ENCODE data around the gene FAM180B. TPM values are rescaled to one million over a fixed set of nuclear protein-coding genes. Genes with fewer than 3 reads are reported as not detected.
A peak's percentile ranks its signal among the peaks of the same experiment; 100 is the strongest.
"Not testable (repeated sequence)": the region's sequence is repeated elsewhere in the genome, so short reads cannot be mapped to it uniquely, and the experiment has no call there.

Gene FAM180B
- total and polyA plus RNA-seq, 11 donors, result 0.15 to 1.3 (median 0.27) TPM; not detected in 4

GRCh38 chr11:47539681-47540039, 46.8 kb upstream of the FAM180B start:
- peak overlapping the region in 3 of 12 donors; percentile 11 to 42 (median 14) for H3K27ac ChIP-seq
- no peak for DNase-seq
- TF ChIP-seq POLR2A (IDR thresholded peaks at IDR 0.05), result no peak
- TF ChIP-seq, protein P1, sequence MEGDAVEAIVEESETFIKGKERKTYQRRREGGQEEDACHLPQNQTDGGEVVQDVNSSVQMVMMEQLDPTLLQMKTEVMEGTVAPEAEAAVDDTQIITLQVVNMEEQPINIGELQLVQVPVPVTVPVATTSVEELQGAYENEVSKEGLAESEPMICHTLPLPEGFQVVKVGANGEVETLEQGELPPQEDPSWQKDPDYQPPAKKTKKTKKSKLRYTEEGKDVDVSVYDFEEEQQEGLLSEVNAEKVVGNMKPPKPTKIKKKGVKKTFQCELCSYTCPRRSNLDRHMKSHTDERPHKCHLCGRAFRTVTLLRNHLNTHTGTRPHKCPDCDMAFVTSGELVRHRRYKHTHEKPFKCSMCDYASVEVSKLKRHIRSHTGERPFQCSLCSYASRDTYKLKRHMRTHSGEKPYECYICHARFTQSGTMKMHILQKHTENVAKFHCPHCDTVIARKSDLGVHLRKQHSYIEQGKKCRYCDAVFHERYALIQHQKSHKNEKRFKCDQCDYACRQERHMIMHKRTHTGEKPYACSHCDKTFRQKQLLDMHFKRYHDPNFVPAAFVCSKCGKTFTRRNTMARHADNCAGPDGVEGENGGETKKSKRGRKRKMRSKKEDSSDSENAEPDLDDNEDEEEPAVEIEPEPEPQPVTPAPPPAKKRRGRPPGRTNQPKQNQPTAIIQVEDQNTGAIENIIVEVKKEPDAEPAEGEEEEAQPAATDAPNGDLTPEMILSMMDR (IDR thresholded peaks at IDR 0.05), result no peak
- peaks cover 0 to 10% (median 0%) of the 10 kb centered on the region in 9 donors for H3K36me3 ChIP-seq
- H3K9me3 ChIP-seq, result no peaks in the 10 kb centered on the region
- no peaks in the 10 kb centered on the region for H3K27me3 ChIP-seq
- H3K4me1 ChIP-seq, result peaks cover 6 to 83% (median 57%) of the 10 kb centered on the region in 12 donors
- H3K4me3 ChIP-seq, result no peak overlapping the region
- intact Hi-C loops (cut with DNase I), result loop anchor here in 4 of 10 donors (5.0 to 10.0 kb wide), 3 partner anchors 42 to 55 kb away; no protein-coding TSS in a partner anchor
- peak in 1 of 4 donors; percentile 9 for ATAC-seq
- 19 to 37% (median 23%) methylated on average over 2 of the region's 2 CpGs for WGBS, 4 donors

DNA sequence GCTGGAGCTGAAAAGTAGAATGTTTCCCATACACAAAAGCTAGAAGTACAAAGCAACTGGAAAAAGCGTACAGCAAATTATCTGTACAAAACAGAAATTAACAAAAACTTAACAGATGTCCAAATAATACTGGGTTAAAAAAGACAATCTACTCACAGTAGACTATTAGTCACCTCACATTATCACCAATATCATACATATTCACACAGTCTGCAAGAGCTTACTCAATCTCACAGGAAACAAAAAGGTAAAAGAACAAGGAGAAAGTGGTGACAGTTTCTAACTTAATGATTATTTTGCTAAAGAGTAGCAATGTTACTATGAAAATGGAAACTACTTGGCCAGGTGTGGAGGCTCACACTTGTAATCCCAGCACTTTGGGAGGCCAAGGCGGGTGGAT, 45.4 kb upstream of the FAM180B start:
- intact Hi-C loops (cut with DNase I), result loop anchor here in 3 of 10 donors (5.0 to 10.0 kb wide), 3 partner anchors 44 to 56 kb away; no protein-coding TSS in a partner anchor
- DNase-seq (no peak), ATAC-seq (no peak)
- peaks cover 0 to 4% (median 0%) of the 10 kb centered on the region in 9 donors for H3K36me3 ChIP-seq
- peaks cover 6 to 71% (median 53%) of the 10 kb centered on the region in 12 donors for H3K4me1 ChIP-seq
- H3K27ac ChIP-seq, result no peak overlapping the region
- H3K4me3 ChIP-seq, result no peak overlapping the region
- no peaks in the 10 kb centered on the region for H3K9me3 ChIP-seq
- 94 to 100% (median 100%) methylated on average over 2 of the region's 2 CpGs for WGBS, 4 donors
- no peak for TF ChIP-seq POLR2A (IDR thresholded peaks at IDR 0.05)
- TF ChIP-seq, protein P1 (IDR thresholded peaks at IDR 0.05), result no peak
- H3K27me3 ChIP-seq, result no peaks in the 10 kb centered on the region

GRCh38 chr11:47545298-47545697, 41.2 kb upstream of the FAM180B start:
- H3K27me3 ChIP-seq, result no peaks in the 10 kb centered on the region
- H3K27ac ChIP-seq, result no peak overlapping the region
- TF ChIP-seq, protein P1 (IDR thresholded peaks at IDR 0.05), result no peak
- TF ChIP-seq POLR2A (IDR thresholded peaks at IDR 0.05), result no peak
- intact Hi-C loops (cut with DNase I), result loop anchor here in 2 of 10 donors (10.0 kb wide), 2 partner anchors 50 to 60 kb away; no protein-coding TSS in a partner anchor
- no peaks in the 10 kb centered on the region for H3K9me3 ChIP-seq
- peaks cover 0 to 6% (median 0%) of the 10 kb centered on the region in 9 donors for H3K36me3 ChIP-seq
- no peak for DNase-seq
- WGBS, 4 donors, result 96 to 99% (median 97%) methylated on average over 6 of the region's 6 CpGs
- no peak overlapping the region for H3K4me3 ChIP-seq
- H3K4me1 ChIP-seq, result peaks cover 0 to 66% (median 24%) of the 10 kb centered on the region in 12 donors
- ATAC-seq, result no peak

GRCh38 chr11:47546274-47546673, 40.2 kb upstream of the FAM180B start:
- DNase-seq, H3K27ac ChIP-seq, H3K9me3 ChIP-seq, ATAC-seq, H3K27me3 ChIP-seq, H3K36me3 ChIP-seq, H3K4me3 ChIP-seq: not testable (repeated sequence)
- peaks cover under 1 to 66% (median 28%) of the 10 kb centered on the region in 12 donors for H3K4me1 ChIP-seq
- WGBS, 4 donors, result 89 to 97% (median 93%) methylated on average over 7 of the region's 7 CpGs
- intact Hi-C loops (cut with DNase I), result loop anchor here in 2 of 10 donors (10.0 kb wide), 2 partner anchors 51 to 61 kb away; no protein-coding TSS in a partner anchor

Data from heart left ventricle (tissue), 16 donors.